ENCODE measurements around the gene TBCE. TPM values are rescaled to one million over a fixed set of nuclear protein-coding genes. Genes with fewer than 3 reads are reported as not detected.

The TBCE gene
- total and polyA plus RNA-seq, 2 donors, result 15.4 to 28.7 TPM

DNA sequence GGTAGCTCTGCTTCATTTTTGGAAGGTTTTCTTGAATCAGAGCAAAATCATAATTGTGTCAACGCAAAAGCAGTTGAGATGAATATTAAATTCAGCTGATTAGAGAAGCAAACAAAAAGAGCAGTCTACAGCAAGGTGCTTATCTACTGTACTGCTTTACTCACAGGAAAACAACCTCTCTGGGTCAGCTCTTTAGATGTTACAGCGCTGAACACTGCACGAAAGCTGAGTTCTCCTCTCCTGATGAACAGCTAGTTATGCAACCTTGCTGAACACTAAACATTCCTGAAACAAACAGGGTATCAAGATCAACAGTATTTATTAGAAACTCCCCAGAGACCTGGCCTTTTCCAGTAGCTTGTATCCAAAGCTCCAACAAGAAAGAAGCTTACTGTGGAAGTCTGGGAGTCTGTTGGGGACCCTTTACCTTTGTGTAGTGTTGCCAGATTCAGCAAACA lies 41.3 kb downstream of the TBCE start:
- DNase-seq (ENCODE audit: extremely low spot score), result no peak
- Histone ChIP-seq H3K27ac (ENCODE audit: low read depth) (no peak overlapping the region), H3K4me1 (ENCODE audit: insufficient read depth) (peaks cover 2% of the 10 kb centered on the region), H3K36me3 (ENCODE audit: insufficient read depth) (peaks cover 1% of the 10 kb centered on the region), H3K4me3 (ENCODE audit: low read depth, low read length) (no peak overlapping the region)
- 76% methylated on average over 3 of the region's 3 CpGs for WGBS

- WGBS, result 68% methylated on average over 7 of the region's 7 CpGs
- Histone ChIP-seq H3K4me1 (ENCODE audit: insufficient read depth) (peaks cover 2% of the 10 kb centered on the region), H3K27ac (ENCODE audit: low read depth) (no peak overlapping the region), H3K36me3 (ENCODE audit: insufficient read depth) (peaks cover 1% of the 10 kb centered on the region), H3K4me3 (ENCODE audit: low read depth, low read length) (no peak overlapping the region)
- DNase-seq (ENCODE audit: extremely low spot score), result peak; percentile 21
Measured at GRCh38 chr1:235409042-235409820, 42.0 kb downstream of the TBCE start.

GRCh38 chr1:235410467-235410866 lies 43.2 kb downstream of the TBCE start:
- Histone ChIP-seq H3K4me3 (ENCODE audit: low read depth, low read length) (no peak overlapping the region), H3K27ac (ENCODE audit: low read depth) (no peak overlapping the region), H3K36me3 (ENCODE audit: insufficient read depth) (peaks cover 1% of the 10 kb centered on the region), H3K4me1 (ENCODE audit: insufficient read depth) (peaks cover 2% of the 10 kb centered on the region)
- WGBS, result 75% methylated on average over 5 of the region's 5 CpGs
- DNase-seq (ENCODE audit: extremely low spot score), result no peak

DNA sequence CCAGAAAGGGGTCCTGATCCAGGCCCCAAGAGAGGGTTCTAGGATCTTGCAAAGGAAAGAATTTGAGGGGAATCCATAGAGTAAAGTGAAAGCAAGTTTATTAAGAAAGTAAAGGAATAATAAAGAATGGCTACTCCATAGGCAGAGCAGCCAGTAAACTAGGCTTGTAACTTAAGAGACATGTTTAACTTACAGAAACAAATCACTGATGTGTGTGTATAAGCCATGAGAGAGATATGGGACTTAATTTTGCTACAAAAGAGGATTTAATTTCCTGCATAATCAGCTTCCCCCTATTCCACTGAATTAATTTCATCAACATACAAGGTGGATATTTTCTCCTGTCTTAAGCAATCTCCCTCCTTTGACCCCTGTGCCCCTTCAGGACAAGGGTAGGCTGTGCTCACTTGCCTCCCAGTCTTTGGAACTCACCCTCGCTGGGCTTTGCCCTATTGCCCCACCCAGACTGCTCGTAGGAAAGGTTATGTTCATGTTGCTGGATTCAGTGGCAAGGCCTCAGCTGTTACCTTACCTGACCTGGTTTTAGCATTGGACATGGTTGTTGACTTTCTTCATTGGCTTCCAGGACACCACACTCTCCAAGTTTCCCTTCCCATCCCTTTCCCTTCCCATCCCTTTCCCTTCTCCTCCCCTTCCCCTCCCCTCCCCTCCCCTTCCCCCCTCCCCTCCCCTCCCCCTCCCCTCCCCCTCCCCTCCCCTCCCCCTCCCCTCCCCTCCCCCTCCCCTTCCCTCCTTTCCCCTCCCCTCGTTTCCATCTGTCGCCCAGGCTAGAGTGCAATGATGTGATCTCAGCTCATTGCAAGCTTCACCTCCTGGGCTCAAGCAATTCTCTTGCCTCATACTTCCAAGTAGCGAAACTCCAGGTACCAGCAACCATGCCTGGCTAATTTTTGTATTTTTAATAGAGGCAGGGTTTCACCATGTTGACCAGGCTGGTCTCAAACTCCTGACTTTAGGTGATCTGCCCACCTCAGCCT lies 44.6 kb downstream of the TBCE start:
- H3K4me3 ChIP-seq (ENCODE audit: low read depth, low read length), result no peak overlapping the region
- 79% methylated on average over 4 of the region's 5 CpGs for WGBS
- H3K27ac ChIP-seq (ENCODE audit: low read depth), result no peak overlapping the region
- peaks cover 2% of the 10 kb centered on the region for H3K4me1 ChIP-seq (ENCODE audit: insufficient read depth)
- H3K36me3 ChIP-seq (ENCODE audit: insufficient read depth), result peaks cover 1% of the 10 kb centered on the region
- no peak for DNase-seq (ENCODE audit: extremely low spot score)

DNA sequence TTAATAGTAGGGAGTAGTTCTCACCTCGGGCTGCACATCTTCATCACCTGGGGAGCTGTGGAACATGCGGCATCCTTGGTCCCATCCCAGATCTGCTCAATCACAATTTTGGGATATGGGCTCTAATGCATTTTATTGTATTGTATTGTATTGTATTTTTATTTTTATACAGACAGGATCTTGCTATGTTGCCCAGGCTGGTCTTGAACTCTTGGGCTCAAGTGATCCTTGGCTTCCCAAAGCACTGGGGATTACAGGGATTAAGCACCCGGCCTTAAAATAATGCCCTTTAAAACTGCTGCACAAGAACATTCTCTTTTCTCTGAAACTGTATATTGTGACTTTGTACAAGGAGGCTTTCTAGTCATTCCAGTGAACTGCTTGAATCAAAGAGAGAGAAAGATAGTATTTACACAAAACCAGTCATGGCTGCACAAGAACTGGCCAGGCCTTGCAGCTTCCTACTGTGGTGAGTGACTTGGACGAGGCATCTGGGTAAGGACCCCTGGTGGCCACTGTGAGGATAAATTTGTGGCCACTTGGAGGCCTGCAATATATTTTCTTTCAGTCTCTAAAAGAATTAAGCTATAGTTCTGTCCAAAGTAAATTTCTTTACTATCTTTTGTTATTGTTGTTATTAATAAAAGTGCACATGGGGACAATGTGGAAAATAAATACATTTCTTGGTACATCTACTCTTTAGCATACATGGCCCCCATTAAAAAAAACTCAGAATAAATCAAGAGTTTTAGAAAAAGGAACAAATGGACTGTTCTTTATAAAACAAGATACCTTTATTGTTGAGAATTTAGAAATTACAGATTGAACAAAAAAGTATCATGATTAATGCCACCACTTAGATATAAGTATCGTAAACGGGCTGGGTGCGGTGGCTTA lies 48.0 kb downstream of the TBCE start:
- no peak for DNase-seq (ENCODE audit: extremely low spot score)
- peaks cover 2% of the 10 kb centered on the region for H3K36me3 ChIP-seq (ENCODE audit: insufficient read depth)
- H3K27ac ChIP-seq (ENCODE audit: low read depth), result no peak overlapping the region
- 75% methylated on average over 7 of the region's 7 CpGs for WGBS
- H3K4me3 ChIP-seq (ENCODE audit: low read depth, low read length), result no peak overlapping the region
- H3K4me1 ChIP-seq (ENCODE audit: insufficient read depth), result no peaks in the 10 kb centered on the region

DNA sequence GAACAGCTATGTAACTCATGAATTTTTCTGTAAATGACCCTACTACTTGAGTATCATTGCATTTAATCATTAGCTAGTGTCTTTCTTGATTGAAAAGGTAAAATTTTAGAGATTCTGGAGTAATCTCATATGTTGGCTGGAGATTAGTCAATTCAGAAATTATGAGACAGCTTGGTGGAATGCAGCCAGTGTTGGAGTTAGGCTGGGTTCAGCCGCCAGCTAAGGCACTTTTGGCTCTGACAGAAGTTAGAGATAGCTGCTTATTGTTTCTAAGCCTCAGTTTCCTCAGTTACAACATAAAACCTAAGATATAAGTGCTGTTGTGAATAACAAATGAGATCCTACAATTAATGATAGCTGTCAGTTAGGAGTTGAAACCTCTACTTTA lies 49.4 kb downstream of the TBCE start:
- Histone ChIP-seq H3K4me1 (ENCODE audit: insufficient read depth) (no peaks in the 10 kb centered on the region), H3K27ac (ENCODE audit: low read depth) (no peak overlapping the region), H3K36me3 (ENCODE audit: insufficient read depth) (peaks cover 2% of the 10 kb centered on the region), H3K4me3 (ENCODE audit: low read depth, low read length) (no peak overlapping the region)
- DNase-seq (ENCODE audit: extremely low spot score), result no peak
- WGBS, result 66% methylated on average over 1 of the region's 1 CpG

GRCh38 chr1:235417086-235417697 lies 50.0 kb downstream of the TBCE start:
- WGBS, result 33% methylated on average over 8 of the region's 8 CpGs
- no peak overlapping the region for H3K27ac ChIP-seq (ENCODE audit: low read depth)
- DNase-seq (ENCODE audit: extremely low spot score), result peak; percentile 46
- H3K4me3 ChIP-seq (ENCODE audit: low read depth, low read length), result no peak overlapping the region
- H3K36me3 ChIP-seq (ENCODE audit: insufficient read depth), result peaks cover 2% of the 10 kb centered on the region
- H3K4me1 ChIP-seq (ENCODE audit: insufficient read depth), result no peaks in the 10 kb centered on the region

GRCh38 chr1:235421751-235422150 lies 54.5 kb downstream of the TBCE start:
- WGBS, result 71% methylated on average over 3 of the region's 3 CpGs
- no peak for DNase-seq (ENCODE audit: extremely low spot score)
- Histone ChIP-seq H3K27ac (ENCODE audit: low read depth) (no peak overlapping the region), H3K4me3 (ENCODE audit: low read depth, low read length) (no peak overlapping the region), H3K36me3 (ENCODE audit: insufficient read depth) (peaks cover 2% of the 10 kb centered on the region), H3K4me1 (ENCODE audit: insufficient read depth) (no peaks in the 10 kb centered on the region)

- H3K27ac ChIP-seq (ENCODE audit: low read depth), result no peak overlapping the region
- 63% methylated on average over 12 of the region's 12 CpGs for WGBS
- H3K36me3 ChIP-seq (ENCODE audit: insufficient read depth), result peaks cover 2% of the 10 kb centered on the region
- no peak overlapping the region for H3K4me3 ChIP-seq (ENCODE audit: low read depth, low read length)
- DNase-seq (ENCODE audit: extremely low spot score), result no peak
- no peaks in the 10 kb centered on the region for H3K4me1 ChIP-seq (ENCODE audit: insufficient read depth)
Measured at GRCh38 chr1:235423214-235423652, 56.0 kb downstream of the TBCE start.

- Histone ChIP-seq H3K27ac (ENCODE audit: low read depth) (no peak overlapping the region), H3K4me3 (ENCODE audit: low read depth, low read length) (no peak overlapping the region), H3K36me3 (ENCODE audit: insufficient read depth) (peaks cover 2% of the 10 kb centered on the region), H3K4me1 (ENCODE audit: insufficient read depth) (no peaks in the 10 kb centered on the region)
- 86% methylated on average over 8 of the region's 8 CpGs for WGBS
- DNase-seq (ENCODE audit: extremely low spot score), result no peak
Measured at GRCh38 chr1:235424092-235424491, 56.9 kb downstream of the TBCE start.

GRCh38 chr1:235425357-235425756 lies 58.1 kb downstream of the TBCE start:
- Histone ChIP-seq H3K4me3 (ENCODE audit: low read depth, low read length) (no peak overlapping the region), H3K36me3 (ENCODE audit: insufficient read depth) (no peaks in the 10 kb centered on the region), H3K27ac (ENCODE audit: low read depth) (no peak overlapping the region), H3K4me1 (ENCODE audit: insufficient read depth) (no peaks in the 10 kb centered on the region)
- WGBS, result 90% methylated on average over 9 of the region's 9 CpGs
- no peak for DNase-seq (ENCODE audit: extremely low spot score)

DNA sequence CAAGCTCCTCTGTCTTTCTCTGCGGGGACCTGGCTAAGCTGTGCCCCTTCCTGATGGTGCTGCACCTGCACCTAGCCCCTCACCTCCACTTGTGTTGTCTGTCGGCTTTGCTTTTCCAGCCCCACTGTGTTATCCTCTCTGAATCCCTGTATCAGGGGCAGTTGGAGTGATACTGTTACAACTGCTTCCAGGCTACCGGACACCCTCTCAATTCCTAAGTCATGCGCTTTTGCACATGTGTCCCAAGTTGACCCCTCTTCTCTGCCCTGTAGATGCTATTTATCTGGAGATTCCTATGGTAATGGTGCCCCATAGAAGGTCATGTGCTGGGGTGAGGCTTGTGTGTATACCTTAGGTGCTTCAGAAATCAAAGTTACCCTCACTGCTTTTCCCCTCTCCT lies 58.9 kb downstream of the TBCE start:
- 97% methylated on average over 4 of the region's 4 CpGs for WGBS
- no peak overlapping the region for H3K27ac ChIP-seq (ENCODE audit: low read depth)

DNA sequence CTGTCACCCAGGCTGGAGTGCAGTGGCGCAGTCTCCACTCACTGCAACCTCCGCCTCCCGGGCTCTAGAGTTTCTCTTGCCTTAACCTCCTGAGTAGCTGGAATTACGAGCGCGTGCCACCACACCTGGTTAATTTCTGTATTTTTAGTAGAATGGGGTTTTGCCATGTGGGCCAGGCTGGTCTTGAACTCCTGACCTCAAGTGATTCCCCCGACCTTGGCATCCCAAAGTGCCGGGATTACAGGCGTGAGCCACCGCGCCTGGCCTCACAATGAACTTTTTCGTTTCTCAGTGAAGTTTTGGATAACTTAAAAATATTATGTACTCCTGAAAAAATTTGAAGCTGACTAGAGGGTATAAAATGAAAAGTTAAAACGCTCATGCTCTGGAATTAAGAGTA lies 59.5 kb downstream of the TBCE start:
- 93% methylated on average over 13 of the region's 13 CpGs for WGBS
- no peaks in the 10 kb centered on the region for H3K36me3 ChIP-seq (ENCODE audit: insufficient read depth)
- no peak for DNase-seq (ENCODE audit: extremely low spot score)
- no peak overlapping the region for H3K4me3 ChIP-seq (ENCODE audit: low read depth, low read length)
- no peak overlapping the region for H3K27ac ChIP-seq (ENCODE audit: low read depth)
- H3K4me1 ChIP-seq (ENCODE audit: insufficient read depth), result no peaks in the 10 kb centered on the region

More for the DNA sequence above, 58.9 kb downstream of the TBCE start:
- Histone ChIP-seq H3K4me3 (ENCODE audit: low read depth, low read length) (no peak overlapping the region), H3K4me1 (ENCODE audit: insufficient read depth) (no peaks in the 10 kb centered on the region), H3K36me3 (ENCODE audit: insufficient read depth) (no peaks in the 10 kb centered on the region)
- no peak for DNase-seq (ENCODE audit: extremely low spot score)

Data from urinary bladder (tissue), 4 donors.